ENCODE measurements around the gene TEKTIP1.
A peak's percentile ranks its signal among the peaks of the same experiment; 100 is the strongest.

TEKTIP1 gene

DNA sequence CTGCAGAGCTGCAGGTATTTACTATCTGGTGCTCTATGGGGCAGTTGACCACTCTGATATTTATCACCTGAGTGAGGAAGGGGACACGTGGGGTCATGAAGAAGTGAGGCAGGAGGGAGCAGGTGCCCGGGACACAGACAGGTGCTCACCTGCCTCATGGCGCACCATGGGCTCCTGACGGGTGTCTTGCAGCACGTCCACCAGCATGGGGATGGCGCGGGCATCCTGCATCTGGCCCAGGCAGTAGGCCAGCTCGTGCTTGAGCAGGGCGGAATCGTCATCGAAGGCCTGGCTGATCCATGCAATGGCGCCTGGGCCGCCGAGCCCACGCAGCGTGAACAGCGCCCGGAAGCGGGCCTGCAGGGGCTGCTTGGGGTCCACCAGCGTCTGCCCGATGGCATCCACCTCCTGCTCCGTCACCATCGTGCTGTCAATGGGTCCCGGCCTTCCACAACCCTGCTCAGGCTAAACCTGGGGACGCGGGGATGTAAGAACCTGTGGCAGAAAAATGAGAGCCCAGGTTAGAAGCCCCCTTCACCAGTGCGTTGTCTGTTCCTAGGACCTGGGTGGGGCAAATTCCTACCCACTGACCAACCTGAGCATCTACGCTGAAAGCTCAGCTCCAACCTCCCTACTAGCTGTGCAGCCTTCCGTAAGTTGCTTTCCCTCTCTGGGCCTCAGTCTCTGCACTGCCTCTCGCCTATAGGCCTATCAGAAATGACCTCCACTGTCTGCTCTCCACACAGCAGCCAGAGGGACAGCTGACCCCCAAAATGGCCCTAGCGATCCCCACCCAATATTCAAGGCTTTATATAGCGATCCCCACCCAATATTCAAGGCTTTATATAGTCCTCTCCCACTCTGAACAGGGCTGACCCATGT lies 42.3 kb upstream of the TEKTIP1 start:
- TF ChIP-seq, protein P1, sequence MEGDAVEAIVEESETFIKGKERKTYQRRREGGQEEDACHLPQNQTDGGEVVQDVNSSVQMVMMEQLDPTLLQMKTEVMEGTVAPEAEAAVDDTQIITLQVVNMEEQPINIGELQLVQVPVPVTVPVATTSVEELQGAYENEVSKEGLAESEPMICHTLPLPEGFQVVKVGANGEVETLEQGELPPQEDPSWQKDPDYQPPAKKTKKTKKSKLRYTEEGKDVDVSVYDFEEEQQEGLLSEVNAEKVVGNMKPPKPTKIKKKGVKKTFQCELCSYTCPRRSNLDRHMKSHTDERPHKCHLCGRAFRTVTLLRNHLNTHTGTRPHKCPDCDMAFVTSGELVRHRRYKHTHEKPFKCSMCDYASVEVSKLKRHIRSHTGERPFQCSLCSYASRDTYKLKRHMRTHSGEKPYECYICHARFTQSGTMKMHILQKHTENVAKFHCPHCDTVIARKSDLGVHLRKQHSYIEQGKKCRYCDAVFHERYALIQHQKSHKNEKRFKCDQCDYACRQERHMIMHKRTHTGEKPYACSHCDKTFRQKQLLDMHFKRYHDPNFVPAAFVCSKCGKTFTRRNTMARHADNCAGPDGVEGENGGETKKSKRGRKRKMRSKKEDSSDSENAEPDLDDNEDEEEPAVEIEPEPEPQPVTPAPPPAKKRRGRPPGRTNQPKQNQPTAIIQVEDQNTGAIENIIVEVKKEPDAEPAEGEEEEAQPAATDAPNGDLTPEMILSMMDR (IDR thresholded peaks at IDR 0.05; ENCODE audit: extremely low read depth, missing control alignments) = no peak
- no peak for DNase-seq (ENCODE audit: low spot score)

DNA sequence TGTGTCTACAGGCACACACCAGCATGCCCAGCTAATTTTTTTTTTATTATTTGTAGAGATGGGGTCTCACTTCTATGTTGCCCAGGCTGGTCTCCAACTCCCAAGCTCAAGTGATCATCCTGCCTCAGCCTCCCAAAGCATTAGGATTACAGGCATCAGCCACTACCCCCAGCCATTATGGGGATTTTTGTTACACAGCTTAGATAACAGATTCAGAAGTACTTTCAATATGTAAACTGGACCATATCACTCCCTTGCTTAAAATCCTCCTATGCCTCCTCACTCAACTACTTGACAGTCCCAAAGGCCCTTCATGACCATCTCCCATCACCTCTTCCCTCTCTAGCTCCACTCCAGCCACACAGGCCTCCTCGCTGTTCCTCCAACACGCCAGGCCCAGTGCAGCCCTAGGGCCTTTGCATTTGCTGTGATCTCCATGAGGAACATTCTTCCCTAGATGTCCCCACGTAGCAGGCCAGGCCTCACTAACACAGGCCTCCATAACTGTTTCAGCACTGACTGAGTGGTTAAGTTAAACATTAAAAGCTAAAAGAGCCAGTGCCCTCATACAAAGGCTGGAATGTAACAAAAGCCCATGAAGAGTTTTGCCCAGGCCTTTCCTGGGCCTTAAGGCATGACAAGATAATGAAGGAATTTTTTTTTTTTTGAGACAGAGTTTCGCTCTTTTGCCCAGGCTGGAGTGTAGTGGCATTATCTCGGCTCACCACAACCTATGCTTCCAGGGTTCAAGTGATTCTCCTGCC lies 41.0 kb upstream of the TEKTIP1 start:
- no peak for DNase-seq (ENCODE audit: low spot score)
- TF ChIP-seq, protein P1 (IDR thresholded peaks at IDR 0.05; ENCODE audit: extremely low read depth, missing control alignments) = no peak

DNA sequence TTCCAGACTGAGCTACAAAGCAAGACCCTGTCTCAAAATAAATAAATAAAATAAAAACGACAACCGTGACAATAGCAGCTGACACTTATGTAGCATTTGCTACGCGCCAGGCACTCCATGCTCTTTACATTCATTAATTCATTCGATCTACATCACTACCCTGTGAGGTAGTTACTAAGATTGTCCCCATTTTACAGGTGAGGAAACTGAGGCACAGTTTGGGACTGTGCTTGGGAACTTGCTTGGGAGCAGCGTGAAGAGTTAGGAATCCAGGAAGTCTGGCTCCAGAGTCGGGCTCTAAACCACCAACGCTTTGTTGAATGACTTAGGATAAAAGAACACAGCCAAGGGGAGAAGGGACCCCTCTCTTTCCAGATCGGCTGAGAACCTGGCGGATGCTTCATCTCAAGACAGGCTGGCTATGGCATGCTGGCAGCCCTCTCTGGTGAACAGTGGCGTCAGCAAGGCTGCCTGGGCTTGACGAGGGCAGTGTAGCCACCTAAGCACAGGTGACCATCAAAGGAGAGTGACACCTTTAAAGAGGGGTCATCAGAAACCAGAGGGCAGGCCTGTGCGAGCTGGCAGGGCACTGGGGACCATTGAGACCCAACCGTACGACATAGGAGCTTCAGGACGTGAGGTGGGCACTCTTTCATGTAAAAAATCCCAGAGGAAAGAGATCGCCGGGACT lies 39.1 kb upstream of the TEKTIP1 start:
- no peak for DNase-seq (ENCODE audit: low spot score)

DNA sequence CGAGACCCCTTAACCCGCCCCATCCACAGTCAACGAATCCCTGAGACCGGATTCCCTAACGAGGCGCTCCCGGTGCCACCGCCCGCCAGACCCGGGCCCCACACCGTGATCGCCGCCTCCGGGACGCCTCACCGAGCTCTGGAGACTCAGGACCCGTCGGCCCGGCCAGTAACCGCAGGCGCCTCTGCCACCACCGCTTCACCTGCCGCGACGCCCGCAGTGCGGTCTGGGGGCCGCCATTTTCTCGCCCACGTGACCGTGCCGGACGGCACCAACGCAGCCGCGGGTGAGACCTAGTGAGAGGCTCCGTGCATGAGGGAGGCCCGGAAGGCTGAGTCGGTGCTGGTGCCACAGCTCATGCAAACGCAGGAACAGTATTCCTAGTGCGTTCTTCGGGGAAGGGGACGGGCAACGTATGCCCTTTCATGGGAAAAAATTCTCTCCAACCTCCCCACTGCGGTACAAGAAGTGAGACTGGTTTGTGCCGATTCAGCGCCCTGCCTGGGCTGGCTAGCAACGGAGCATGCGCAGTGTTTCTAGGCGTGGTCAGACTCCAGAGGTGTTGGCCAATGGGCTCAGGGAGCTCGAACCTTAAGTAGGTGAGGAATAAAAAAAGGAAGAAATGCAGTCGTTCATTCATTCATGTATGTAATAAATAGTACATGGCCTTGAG lies 38.4 kb upstream of the TEKTIP1 start, which contains the start of gene DOHH:
DOHH (minus strand) TSS at position 246 of the 673 bp plus-strand sequence. CDS start 3,860 bp downstream, outside the sequence.
- TF ChIP-seq, protein P1 (IDR thresholded peaks at IDR 0.05; ENCODE audit: extremely low read depth, missing control alignments) = no peak
- DNase-seq (ENCODE audit: low spot score) = peak; percentile 96

More for the DNA sequence above, 39.1 kb upstream of the TEKTIP1 start:
- TF ChIP-seq, protein P1 (IDR thresholded peaks at IDR 0.05; ENCODE audit: extremely low read depth, missing control alignments) = no peak

DNA sequence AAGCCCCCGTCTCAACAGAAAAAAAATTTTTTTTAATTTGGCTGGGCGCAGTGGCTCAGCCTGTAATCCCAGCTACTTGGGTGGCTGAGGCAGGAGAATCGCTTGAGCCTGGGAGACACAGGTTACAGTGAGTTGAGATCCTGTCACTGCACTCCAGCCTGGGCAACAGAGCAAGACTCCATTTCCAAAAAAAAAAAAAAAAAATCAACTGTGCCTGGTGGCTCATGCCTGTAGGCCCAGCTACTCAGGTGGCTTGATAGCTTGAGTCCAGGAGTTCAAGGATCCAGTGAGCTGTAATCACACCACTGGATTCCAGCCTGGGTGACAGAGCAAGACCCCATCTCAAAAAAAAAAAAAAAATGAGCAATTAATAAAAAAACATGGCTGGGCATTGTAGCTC lies 37.2 kb upstream of the TEKTIP1 start:
- DNase-seq (ENCODE audit: low spot score) = no peak
- TF ChIP-seq, protein P1 (IDR thresholded peaks at IDR 0.05; ENCODE audit: extremely low read depth, missing control alignments) = no peak

DNA sequence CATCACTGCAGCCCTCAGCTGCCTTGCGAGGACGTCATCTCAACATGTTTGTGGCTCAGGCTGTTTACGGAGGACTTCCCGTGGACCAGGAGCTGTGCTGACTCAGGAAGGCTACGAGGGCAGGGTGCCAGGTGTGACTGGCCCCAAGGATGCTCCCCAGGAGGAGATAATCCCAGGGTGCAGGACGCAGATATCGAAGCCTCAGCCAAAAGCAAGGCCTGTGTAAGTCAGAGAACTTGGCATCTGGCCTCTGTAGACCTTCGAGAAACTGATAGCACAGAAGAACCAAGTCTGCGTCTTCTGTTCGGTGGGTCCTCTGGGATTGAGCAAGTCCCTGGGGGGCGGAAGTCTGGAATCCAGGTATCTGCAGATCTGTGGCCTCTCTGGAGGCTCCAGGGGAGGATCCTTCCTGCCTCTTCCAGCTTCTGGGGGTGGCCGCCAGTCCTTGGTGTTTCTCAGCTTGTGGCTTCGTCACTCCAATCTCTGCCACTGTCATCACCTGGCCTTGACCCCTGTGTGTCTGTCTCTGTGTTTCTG lies 35.9 kb upstream of the TEKTIP1 start:
- TF ChIP-seq, protein P1 (IDR thresholded peaks at IDR 0.05; ENCODE audit: extremely low read depth, missing control alignments) = no peak

More for the DNA sequence above, 35.9 kb upstream of the TEKTIP1 start:
- no peak for DNase-seq (ENCODE audit: low spot score)

All from GM20000 (cell line).